ENCODE results near the gene OSBPL2. TPM values are rescaled to one million over a fixed set of nuclear protein-coding genes. Genes with fewer than 3 reads are reported as not detected.

Gene OSBPL2
- total RNA-seq, 4 donors from 2014 or later: 23.1 to 31.6 (median 27.1) TPM

DNA sequence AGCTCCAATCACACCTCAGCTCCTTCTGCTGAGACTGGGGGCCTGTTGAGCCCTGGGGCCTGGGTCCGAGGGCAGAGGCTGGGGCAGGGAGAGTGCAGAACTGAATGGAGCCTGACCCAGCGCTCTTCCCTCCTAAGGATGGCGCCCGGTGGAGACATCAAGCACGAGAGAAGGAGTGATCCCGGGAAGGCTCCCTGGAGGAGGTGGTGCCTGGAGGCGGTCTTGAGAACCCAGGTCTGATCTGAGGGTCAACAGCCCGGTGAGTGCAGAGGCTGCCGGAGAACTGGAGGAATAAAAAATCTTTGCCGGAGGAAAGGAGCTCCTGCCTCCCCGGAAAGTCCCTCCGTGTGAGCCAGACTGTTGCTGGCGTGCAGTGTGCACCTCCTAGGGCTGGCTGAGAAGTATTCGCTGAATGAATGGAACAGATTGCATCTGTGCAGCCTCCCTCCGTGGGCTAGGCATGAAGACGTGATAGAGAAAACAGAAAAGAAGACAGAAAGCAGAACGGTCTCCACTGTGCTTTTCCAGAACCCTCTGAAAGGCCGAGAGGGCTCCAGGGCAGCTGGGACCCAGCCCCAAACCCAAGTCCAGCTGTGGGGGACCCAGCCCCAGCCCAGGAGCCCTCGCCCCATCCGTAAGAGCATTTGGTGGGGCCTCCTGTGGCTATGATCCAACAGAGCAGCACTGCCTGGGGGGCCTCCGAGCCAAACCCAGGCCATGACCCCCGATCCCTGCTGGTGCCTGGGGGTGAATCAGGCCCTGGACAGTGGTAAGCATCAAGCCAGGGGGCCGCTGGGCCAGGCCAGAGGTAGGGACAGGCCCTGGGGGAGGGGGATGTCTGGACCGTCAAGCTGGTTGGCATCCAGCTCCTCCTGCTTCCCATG, 11.4 kb upstream of the OSBPL2 start:
- H3K27me3 ChIP-seq: peaks cover 0 to 82% of the 10 kb centered on the region in 2 donors

DNA sequence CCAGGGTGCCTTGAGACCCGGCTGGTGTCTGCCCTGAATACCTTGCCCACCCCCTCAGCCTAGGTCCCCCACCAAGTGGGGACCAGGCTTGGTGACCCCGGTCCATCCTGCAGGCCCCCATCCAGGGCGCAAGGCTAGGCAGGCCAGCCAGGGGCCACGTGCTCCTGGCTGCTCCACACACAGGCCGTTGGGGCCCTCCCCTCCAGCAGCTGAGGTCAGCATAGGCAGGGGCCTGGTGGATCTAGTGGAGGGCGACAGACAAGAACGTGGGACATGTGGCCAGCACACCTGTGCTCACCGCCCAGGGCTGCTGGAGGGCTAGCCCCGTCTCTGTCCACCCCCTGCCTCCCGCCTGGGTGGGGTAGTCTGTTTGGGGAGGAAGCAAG, 10.7 kb upstream of the OSBPL2 start:
- H3K27me3 ChIP-seq: peaks cover 0 to 82% of the 10 kb centered on the region in 2 donors
- TF ChIP-seq, protein P1, sequence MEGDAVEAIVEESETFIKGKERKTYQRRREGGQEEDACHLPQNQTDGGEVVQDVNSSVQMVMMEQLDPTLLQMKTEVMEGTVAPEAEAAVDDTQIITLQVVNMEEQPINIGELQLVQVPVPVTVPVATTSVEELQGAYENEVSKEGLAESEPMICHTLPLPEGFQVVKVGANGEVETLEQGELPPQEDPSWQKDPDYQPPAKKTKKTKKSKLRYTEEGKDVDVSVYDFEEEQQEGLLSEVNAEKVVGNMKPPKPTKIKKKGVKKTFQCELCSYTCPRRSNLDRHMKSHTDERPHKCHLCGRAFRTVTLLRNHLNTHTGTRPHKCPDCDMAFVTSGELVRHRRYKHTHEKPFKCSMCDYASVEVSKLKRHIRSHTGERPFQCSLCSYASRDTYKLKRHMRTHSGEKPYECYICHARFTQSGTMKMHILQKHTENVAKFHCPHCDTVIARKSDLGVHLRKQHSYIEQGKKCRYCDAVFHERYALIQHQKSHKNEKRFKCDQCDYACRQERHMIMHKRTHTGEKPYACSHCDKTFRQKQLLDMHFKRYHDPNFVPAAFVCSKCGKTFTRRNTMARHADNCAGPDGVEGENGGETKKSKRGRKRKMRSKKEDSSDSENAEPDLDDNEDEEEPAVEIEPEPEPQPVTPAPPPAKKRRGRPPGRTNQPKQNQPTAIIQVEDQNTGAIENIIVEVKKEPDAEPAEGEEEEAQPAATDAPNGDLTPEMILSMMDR (IDR thresholded peaks at IDR 0.05): no peak
- TF ChIP-seq POLR2A (IDR thresholded peaks at IDR 0.05): no peak
- no peak for TF ChIP-seq EP300 (IDR thresholded peaks at IDR 0.05)

More for the DNA sequence above, 11.4 kb upstream of the OSBPL2 start:
- DNase-seq (ENCODE audit: low spot score in 2 of 2): no peak
- H3K4me3 ChIP-seq: no peak overlapping the region
- H3K9me3 ChIP-seq: no peaks in the 10 kb centered on the region
- H3K36me3 ChIP-seq: no peaks in the 10 kb centered on the region
- no peak overlapping the region for H3K27ac ChIP-seq
- H3K4me1 ChIP-seq: no peaks in the 10 kb centered on the region
- 59 to 64% methylated on average over 22 to 23 of the region's 24 CpGs for WGBS, 2 donors
- TF ChIP-seq POLR2A (IDR thresholded peaks at IDR 0.05): no peak
- TF ChIP-seq EP300 (IDR thresholded peaks at IDR 0.05): no peak
- TF ChIP-seq, protein P1 (IDR thresholded peaks at IDR 0.05): no peak

DNA sequence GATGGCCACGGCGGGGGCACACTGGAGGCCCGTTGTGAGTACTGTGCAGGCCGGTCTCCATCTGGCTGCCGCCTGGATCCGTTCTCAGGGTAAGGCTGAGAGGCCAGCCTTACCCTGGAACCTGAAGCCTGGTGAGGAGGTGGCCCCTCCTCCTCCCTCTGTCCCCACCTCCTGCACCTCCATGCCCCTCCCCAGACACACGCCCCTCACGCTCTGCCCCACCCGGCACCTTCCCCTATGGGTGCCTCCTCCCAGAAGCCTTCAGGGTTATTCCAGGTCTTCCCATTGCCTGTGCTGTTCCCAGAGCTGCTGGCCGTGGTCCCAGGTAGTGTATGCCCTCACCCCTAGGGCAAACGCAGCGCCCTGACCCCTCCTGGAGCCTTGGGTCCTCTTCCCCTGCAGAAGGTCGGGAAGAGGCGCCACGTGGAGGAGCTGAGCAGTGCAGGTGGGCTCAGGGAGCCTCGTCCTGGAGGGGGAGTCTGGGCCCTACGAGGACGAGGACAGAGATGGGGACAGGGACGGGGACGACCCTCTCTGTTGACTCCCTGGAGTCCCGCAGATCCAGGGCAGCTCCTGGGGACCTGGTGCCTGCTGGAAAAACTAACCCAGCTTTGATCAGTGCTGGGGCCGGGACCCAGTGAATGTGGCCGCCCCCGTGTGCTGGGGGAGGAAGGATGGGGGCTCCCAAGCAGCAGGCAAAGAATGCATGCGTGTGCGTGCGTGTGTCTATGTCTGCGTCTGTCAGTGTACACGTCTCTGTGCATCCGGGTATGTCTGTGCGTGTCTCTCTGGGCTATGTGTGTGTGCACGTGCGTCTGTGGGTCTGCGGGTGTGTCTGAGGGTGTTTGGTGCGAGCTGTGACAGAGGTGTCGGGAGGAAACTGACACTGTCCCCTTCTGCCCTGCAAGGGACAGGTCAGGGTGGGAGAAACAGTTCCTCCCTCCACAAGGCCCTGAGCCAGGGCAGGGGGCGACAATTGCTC, 10.1 kb upstream of the OSBPL2 start:
- Histone ChIP-seq H3K27ac (no peak overlapping the region), H3K27me3 (peaks cover 0 to 82% of the 10 kb centered on the region in 2 donors), H3K4me1 (no peaks in the 10 kb centered on the region), H3K9me3 (no peaks in the 10 kb centered on the region), H3K4me3 (no peak overlapping the region), H3K36me3 (no peaks in the 10 kb centered on the region)
- WGBS, 2 donors: 37 to 44% methylated on average over 36 to 37 of the region's 37 CpGs
- no peak for DNase-seq (ENCODE audit: low spot score in 2 of 2)
- TF ChIP-seq, protein P1 (IDR thresholded peaks at IDR 0.05): no peak

More for the DNA sequence above, 10.7 kb upstream of the OSBPL2 start:
- DNase-seq (ENCODE audit: low spot score in 2 of 2): no peak
- H3K4me3 ChIP-seq: no peak overlapping the region
- no peaks in the 10 kb centered on the region for H3K36me3 ChIP-seq
- H3K27ac ChIP-seq: no peak overlapping the region
- H3K4me1 ChIP-seq: no peaks in the 10 kb centered on the region
- no peaks in the 10 kb centered on the region for H3K9me3 ChIP-seq
- WGBS, 2 donors: 33 to 53% methylated on average over 4 to 6 of the region's 10 CpGs

DNA sequence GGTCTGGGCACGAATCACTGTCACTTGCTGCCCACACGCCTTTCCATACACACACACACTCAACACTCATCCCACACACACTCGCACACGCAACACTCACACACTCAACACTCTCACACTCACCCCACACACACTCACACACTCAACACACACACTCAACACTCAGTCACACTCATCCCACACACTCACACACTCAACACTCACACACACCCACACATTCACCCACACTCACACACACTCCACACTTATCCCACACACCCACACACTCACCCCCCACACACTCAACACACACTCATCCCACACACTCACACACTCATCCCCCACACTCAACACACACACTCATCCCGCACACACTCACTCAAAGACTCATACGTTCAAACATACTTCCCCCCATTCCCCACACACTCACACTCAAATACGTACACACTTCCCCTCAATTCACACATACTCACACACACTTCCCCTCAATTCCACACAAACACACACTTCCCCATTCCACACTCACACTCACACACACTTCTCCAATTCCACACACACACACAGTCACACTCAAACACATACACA, 9.3 kb upstream of the OSBPL2 start:
- no peak for TF ChIP-seq EP300 (IDR thresholded peaks at IDR 0.05)
- no peak for TF ChIP-seq POLR2A (IDR thresholded peaks at IDR 0.05)
- TF ChIP-seq, protein P1 (IDR thresholded peaks at IDR 0.05): no peak
- WGBS, 2 donors: 76 to 77% methylated on average over 7 of the region's 7 CpGs
- peaks cover 0 to 80% of the 10 kb centered on the region in 2 donors for H3K27me3 ChIP-seq

More for the DNA sequence above, 9.3 kb upstream of the OSBPL2 start:
- no peaks in the 10 kb centered on the region for H3K36me3 ChIP-seq
- no peaks in the 10 kb centered on the region for H3K9me3 ChIP-seq
- H3K4me3 ChIP-seq: no peak overlapping the region
- no peak for DNase-seq (ENCODE audit: low spot score in 2 of 2)
- no peaks in the 10 kb centered on the region for H3K4me1 ChIP-seq
- no peak overlapping the region for H3K27ac ChIP-seq
